GM12878 (cell line): ENCODE data around the gene RBM8A. TPM values are rescaled to one million over a fixed set of nuclear protein-coding genes. Genes with fewer than 3 reads are reported as not detected.
"Not testable (repeated sequence)": the region's sequence is repeated elsewhere in the genome, so short reads cannot be mapped to it uniquely, and the experiment has no call there.

Experiments
- ATAC-seq: fragments of 200-7000 bp; cut with Tn5 transposase; 3 replicates; pipeline ENCODE4 v1.9.1; 2020; ENCODE audit warnings: mild to moderate bottlenecking, moderate library complexity
- BruUV-seq: library from RNA; stranded (reverse); fragments of 400-500 nt; replicated peaks from 2 replicates; lab custom pipeline; 2021; lab: Mats Ljungman, UMichigan
- CTCF ChIA-PET: fragments of 300-600 bp; sonication (Branson Sonifier 250); formaldehyde crosslinking; extraction: SDS; loops from one replicate; lab custom pipeline; 2021; ENCODE audit warnings: inconsistent platforms; lab: Yijun Ruan, JAX
- POLR2A ChIA-PET: fragments of 350-600 bp; formaldehyde crosslinking; extraction: SDS; loops from one replicate; lab custom pipeline; 2021; ENCODE audit warnings: inconsistent platforms; lab: Charles Lee
- RAD21 ChIA-PET: fragments of 300-600 bp; sonication (Branson Sonifier 250); formaldehyde crosslinking; loops from one replicate; lab custom pipeline; 2023; ENCODE audit warnings: antibody characterized with exemption; ENCODE audit not compliant: unreplicated experiment; lab: Charles Lee
- SMC1A ChIA-PET: fragments of 300-600 bp; sonication (Branson Sonifier 250); formaldehyde crosslinking; loops from one replicate; lab custom pipeline; 2023; ENCODE audit not compliant: unreplicated experiment, uncharacterized antibody; lab: Charles Lee
- DNase-seq: peaks from one replicate; pipeline ENCODE4 v3.0.0-alpha.2; 2011; ENCODE audit warnings: low read depth, low spot score
- FAIRE-seq: peaks from 3 replicates; lab custom pipeline; 2011; peaks lifted over from hg19 to GRCh38; lab: Jason Lieb, UNC
- H2AFZ ChIP-seq: 2 replicates; pipeline ENCODE4 v1.6.0; 2011; ENCODE audit warnings: low read depth, low read length, control low read depth; ENCODE audit not compliant: control insufficient read depth
- H3K27ac ChIP-seq: 2 replicates; pipeline ENCODE4 v1.5.1; 2011; ENCODE audit warnings: control low read depth; ENCODE audit not compliant: control insufficient read depth, insufficient read depth
- H3K27me3 ChIP-seq, 2 experiments: replicated peaks in 1 of 2; 2 replicates each; pipeline versions ENCODE4 v1.6.0 to v1.6.1; 2011; ENCODE audit warnings: low read length in 1 of 2; ENCODE audit not compliant: control insufficient read depth in 2 of 2, insufficient read depth in 2 of 2
- H3K36me3 ChIP-seq, 2 experiments: 2 replicates each; pipeline ENCODE4 v1.5.1; 2011; ENCODE audit warnings: low read length in 1 of 2; ENCODE audit not compliant: control insufficient read depth in 2 of 2, insufficient read depth in 2 of 2
- H3K4me1 ChIP-seq: 2 replicates; pipeline ENCODE4 v1.6.1; 2011; ENCODE audit warnings: mild to moderate bottlenecking, low read length, moderate library complexity, mixed read lengths; ENCODE audit not compliant: control insufficient read depth, insufficient read depth
- H3K4me2 ChIP-seq: 2 replicates; pipeline ENCODE4 v1.6.0; 2011; ENCODE audit warnings: control low read depth; ENCODE audit not compliant: control insufficient read depth, insufficient read depth
- H3K4me3 ChIP-seq: fragments of 200-600 bp; sonication (generic); 2 replicates; pipeline ENCODE4 v1.5.1; 2016
- H3K79me2 ChIP-seq: 2 replicates; pipeline ENCODE4 v1.6.0; 2011; ENCODE audit warnings: low read length; ENCODE audit not compliant: control insufficient read depth, insufficient read depth
- H3K9ac ChIP-seq: 2 replicates; pipeline ENCODE4 v1.8.0; 2011; ENCODE audit warnings: low read length, control low read depth, mixed read lengths; ENCODE audit not compliant: control insufficient read depth, insufficient read depth
- H3K9me3 ChIP-seq: replicated peaks from 3 replicates; pipeline ENCODE4 v1.5.1; 2011; ENCODE audit warnings: mild to moderate bottlenecking, low read length; ENCODE audit not compliant: control insufficient read depth, insufficient read depth
- H4K20me1 ChIP-seq: 2 replicates; pipeline ENCODE4 v1.6.0; 2011; ENCODE audit not compliant: control insufficient read depth, insufficient read depth
- CBX3 ChIP-seq: fragments of 200-600 bp; sonication (generic); IDR thresholded peaks from 2 replicates; pipeline ENCODE4 v1.6.1; 2016; ENCODE audit warnings: low read depth, borderline replicate concordance
- NBN ChIP-seq: fragments of 450-650 bp; IDR thresholded peaks from 2 replicates; pipeline ENCODE4 v1.6.1; 2016
- NFYA ChIP-seq: IDR thresholded peaks from 2 replicates; pipeline ENCODE4 v1.6.1; 2011; ENCODE audit warnings: low read depth, mild to moderate bottlenecking, low read length, improper control_type of control experiment, borderline replicate concordance
- ZBTB11 ChIP-seq: fragments of 450-650 bp; formaldehyde crosslinking; IDR thresholded peaks from 2 replicates; pipeline ENCODE4 v1.5.0; 2022; ENCODE audit warnings: mild to moderate bottlenecking, missing genetic modification characterization
- WGBS: methylation state at CpG from one replicate; pipeline ENCODE4 v1.1.6; 2016; ENCODE audit warnings: low lambda C conversion rate; ENCODE audit not compliant: insufficient replicate concordance, insufficient coverage; ENCODE audit errors: missing lambda C conversion rate; 5-methylcytosine and 5-hydroxymethylcytosine counted together
- in situ Hi-C: fragments of 300-500 bp; cut with MboI; formaldehyde crosslinking; loops from 9 replicates; pipeline ENCODE4 v1.14.3; 2018; ENCODE audit warnings: mixed read lengths
- intact Hi-C: fragments of 100-400 bp; cut with micrococcal nuclease; formaldehyde crosslinking; loops from one replicate; pipeline ENCODE4 v1.14.2; 2022; ENCODE audit not compliant: unreplicated experiment
- polyA plus RNA-seq, 11 experiments: library from polyadenylated mRNA; depleted of rRNA in 4 of 11; unstranded in 6 of 11; stranded (reverse) in 5 of 11; fragments of >200 nt; fragmentation: Nextera tagmentation in 4 of 11; fragmentation: Illumina TruSeq in 1 of 11; extraction: Ambion mirVana in 4 of 11; extraction: Trizol in 1 of 11; gene quantifications; 1 replicate in 1 of 11; 2 replicates in 10 of 11; pipeline versions ENCODE4 v1.2.1 to v1.2.3, GENCODE V29; 2011 to 2016; ENCODE audit warnings: inconsistent platforms in 2 of 11, missing spikeins in 2 of 11, low read depth in 1 of 11
- total RNA-seq, 4 experiments: library from RNA; depleted of rRNA in 3 of 4; stranded (reverse); fragments of >200 nt in 3 of 4; fragmentation: Illumina TruSeq in 1 of 4; extraction: Trizol in 1 of 4; gene quantifications; 2 replicates each; pipeline versions ENCODE4 v1.2.1 to v1.2.3, GENCODE V29; 2013 to 2021
- TF ChIP-seq, protein P1 (sequence below): fragments of 450-650 bp; IDR thresholded peaks from 2 replicates; pipeline ENCODE4 v1.6.1; 2017; ENCODE audit warnings: mild to moderate bottlenecking, moderate library complexity
- TF ChIP-seq, protein P2 (sequence below): fragments of 450-650 bp; IDR thresholded peaks from 2 replicates; pipeline ENCODE4 v1.6.1; 2016; ENCODE audit warnings: mild to moderate bottlenecking

The RBM8A gene
- total and polyA plus RNA-seq, 10 of the 15 experiments (the other 5 are each of a cell fraction or from before 2014, with no cell fraction given): 110 to 1,248 (median 248) TPM

- no peak for TF ChIP-seq ZBTB11
- no peak for TF ChIP-seq CBX3
- TF ChIP-seq NFYA: no peak
- no peak for TF ChIP-seq NBN
- TF ChIP-seq, protein P1, sequence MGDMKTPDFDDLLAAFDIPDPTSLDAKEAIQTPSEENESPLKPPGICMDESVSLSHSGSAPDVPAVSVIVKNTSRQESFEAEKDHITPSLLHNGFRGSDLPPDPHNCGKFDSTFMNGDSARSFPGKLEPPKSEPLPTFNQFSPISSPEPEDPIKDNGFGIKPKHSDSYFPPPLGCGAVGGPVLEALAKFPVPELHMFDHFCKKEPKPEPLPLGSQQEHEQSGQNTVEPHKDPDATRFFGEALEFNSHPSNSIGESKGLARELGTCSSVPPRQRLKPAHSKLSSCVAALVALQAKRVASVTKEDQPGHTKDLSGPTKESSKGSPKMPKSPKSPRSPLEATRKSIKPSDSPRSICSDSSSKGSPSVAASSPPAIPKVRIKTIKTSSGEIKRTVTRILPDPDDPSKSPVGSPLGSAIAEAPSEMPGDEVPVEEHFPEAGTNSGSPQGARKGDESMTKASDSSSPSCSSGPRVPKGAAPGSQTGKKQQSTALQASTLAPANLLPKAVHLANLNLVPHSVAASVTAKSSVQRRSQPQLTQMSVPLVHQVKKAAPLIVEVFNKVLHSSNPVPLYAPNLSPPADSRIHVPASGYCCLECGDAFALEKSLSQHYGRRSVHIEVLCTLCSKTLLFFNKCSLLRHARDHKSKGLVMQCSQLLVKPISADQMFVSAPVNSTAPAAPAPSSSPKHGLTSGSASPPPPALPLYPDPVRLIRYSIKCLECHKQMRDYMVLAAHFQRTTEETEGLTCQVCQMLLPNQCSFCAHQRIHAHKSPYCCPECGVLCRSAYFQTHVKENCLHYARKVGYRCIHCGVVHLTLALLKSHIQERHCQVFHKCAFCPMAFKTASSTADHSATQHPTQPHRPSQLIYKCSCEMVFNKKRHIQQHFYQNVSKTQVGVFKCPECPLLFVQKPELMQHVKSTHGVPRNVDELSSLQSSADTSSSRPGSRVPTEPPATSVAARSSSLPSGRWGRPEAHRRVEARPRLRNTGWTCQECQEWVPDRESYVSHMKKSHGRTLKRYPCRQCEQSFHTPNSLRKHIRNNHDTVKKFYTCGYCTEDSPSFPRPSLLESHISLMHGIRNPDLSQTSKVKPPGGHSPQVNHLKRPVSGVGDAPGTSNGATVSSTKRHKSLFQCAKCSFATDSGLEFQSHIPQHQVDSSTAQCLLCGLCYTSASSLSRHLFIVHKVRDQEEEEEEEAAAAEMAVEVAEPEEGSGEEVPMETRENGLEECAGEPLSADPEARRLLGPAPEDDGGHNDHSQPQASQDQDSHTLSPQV: no peak
- TF ChIP-seq, protein P2, sequence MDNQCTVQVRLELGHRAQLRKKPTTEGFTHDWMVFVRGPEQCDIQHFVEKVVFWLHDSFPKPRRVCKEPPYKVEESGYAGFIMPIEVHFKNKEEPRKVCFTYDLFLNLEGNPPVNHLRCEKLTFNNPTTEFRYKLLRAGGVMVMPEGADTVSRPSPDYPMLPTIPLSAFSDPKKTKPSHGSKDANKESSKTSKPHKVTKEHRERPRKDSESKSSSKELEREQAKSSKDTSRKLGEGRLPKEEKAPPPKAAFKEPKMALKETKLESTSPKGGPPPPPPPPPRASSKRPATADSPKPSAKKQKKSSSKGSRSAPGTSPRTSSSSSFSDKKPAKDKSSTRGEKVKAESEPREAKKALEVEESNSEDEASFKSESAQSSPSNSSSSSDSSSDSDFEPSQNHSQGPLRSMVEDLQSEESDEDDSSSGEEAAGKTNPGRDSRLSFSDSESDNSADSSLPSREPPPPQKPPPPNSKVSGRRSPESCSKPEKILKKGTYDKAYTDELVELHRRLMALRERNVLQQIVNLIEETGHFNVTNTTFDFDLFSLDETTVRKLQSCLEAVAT: no peak
Measured at GRCh38 chr1:145922266-145922665, 5.0 kb downstream of the RBM8A start (continued).

DNA sequence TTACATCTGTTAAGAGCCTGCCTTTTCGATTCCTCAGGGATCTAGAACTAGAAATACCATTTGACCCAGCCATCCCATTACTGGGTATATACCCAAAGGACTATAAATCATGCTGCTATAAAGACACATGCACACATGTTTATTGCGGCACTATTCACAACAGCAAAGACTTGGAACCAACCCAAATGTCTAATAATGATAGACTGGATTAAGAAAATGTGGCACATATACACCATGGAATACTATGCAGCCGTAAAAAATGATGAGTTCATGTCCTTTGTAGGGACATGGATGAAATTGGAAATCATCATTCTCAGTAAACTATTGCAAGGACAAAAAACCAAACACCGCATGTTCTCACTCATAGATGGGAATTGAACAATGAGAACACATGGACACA is 7.0 kb downstream of the RBM8A start:
- DNase-seq, SMC1A ChIA-PET, FAIRE-seq, intact Hi-C loops, H3K27ac ChIP-seq, ATAC-seq, H2AFZ ChIP-seq, H3K36me3 ChIP-seq, POLR2A ChIA-PET, H4K20me1 ChIP-seq, in situ Hi-C loops, H3K27me3 ChIP-seq, H3K9ac ChIP-seq, BruUV-seq, H3K9me3 ChIP-seq: not testable (repeated sequence)
- RAD21 ChIA-PET: interaction anchor here (1.1 kb wide), 1 partner anchor 44 kb away, joined by 3 read pairs; the partner anchor contains the start of genes ANKRD34A and POLR3GL
- 94% methylated on average over 3 of the region's 4 CpGs for whole genome bisulfite sequencing
- Histone ChIP-seq H3K4me1 (peaks cover 13% of the 10 kb centered on the region), H3K79me2 (peaks cover 12% of the 10 kb centered on the region), H3K4me2 (peak overlapping the region; percentile 100), H3K4me3 (peak overlapping the region; percentile 97; the same call in 1 of the 2 replicates)
- CTCF ChIA-PET: interaction anchor here (0.6 kb wide), 1 partner anchor 38 kb away, joined by 3 read pairs; the partner anchor contains the start of gene LIX1L
